Esophagus squamous epithelium (tissue), 4 donors: Measurements from ENCODE around the gene GBP3.

Experiments used
- POLR2A ChIP-seq, 4 donors: fragments of 450-650 bp; IDR thresholded peaks; one replicate each; pipeline ENCODE4 v1.6.1; 2017; ENCODE audit warnings: antibody characterized with exemption in 4 of 4, mild to moderate bottlenecking in 4 of 4, moderate library complexity in 3 of 4
- TF ChIP-seq, protein P1 (sequence below), 6 experiments: fragments of 450-650 bp in 4 of 6; fragments of 200-600 bp in 2 of 6; sonication (generic) in 2 of 6; IDR thresholded peaks; one replicate each; pipeline ENCODE4 v1.5.1; 2016 to 2019; ENCODE audit warnings: antibody characterized with exemption in 6 of 6, mild to moderate bottlenecking in 4 of 6, moderate library complexity in 4 of 6

- TF ChIP-seq, protein P1, sequence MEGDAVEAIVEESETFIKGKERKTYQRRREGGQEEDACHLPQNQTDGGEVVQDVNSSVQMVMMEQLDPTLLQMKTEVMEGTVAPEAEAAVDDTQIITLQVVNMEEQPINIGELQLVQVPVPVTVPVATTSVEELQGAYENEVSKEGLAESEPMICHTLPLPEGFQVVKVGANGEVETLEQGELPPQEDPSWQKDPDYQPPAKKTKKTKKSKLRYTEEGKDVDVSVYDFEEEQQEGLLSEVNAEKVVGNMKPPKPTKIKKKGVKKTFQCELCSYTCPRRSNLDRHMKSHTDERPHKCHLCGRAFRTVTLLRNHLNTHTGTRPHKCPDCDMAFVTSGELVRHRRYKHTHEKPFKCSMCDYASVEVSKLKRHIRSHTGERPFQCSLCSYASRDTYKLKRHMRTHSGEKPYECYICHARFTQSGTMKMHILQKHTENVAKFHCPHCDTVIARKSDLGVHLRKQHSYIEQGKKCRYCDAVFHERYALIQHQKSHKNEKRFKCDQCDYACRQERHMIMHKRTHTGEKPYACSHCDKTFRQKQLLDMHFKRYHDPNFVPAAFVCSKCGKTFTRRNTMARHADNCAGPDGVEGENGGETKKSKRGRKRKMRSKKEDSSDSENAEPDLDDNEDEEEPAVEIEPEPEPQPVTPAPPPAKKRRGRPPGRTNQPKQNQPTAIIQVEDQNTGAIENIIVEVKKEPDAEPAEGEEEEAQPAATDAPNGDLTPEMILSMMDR (IDR thresholded peaks at IDR 0.05), result no peak
- TF ChIP-seq POLR2A (IDR thresholded peaks at IDR 0.05), result no peak
These were observed 40.6 kb downstream of the GBP3 start for GRCh38 chr1:88982055-88982454.
